Peyer's patch (tissue), 4 donors: ENCODE measurements around the gene PHLDA1.

Source experiments
- POLR2A ChIP-seq, 2 donors: fragments of 450-650 bp; IDR thresholded peaks; one replicate each; pipeline ENCODE4 v1.5.1; 2017; ENCODE audit warnings: antibody characterized with exemption in 2 of 2, mild to moderate bottlenecking in 2 of 2, moderate library complexity in 2 of 2
- TF ChIP-seq, protein P1 (sequence below), 6 experiments: fragments of 450-650 bp in 4 of 6; fragments of 200-600 bp in 2 of 6; sonication (generic) in 1 of 6; IDR thresholded peaks; one replicate each; pipeline ENCODE4 v1.5.1; 2017 to 2019; ENCODE audit warnings: antibody characterized with exemption in 6 of 6, mild to moderate bottlenecking in 3 of 6, moderate library complexity in 1 of 6

DNA sequence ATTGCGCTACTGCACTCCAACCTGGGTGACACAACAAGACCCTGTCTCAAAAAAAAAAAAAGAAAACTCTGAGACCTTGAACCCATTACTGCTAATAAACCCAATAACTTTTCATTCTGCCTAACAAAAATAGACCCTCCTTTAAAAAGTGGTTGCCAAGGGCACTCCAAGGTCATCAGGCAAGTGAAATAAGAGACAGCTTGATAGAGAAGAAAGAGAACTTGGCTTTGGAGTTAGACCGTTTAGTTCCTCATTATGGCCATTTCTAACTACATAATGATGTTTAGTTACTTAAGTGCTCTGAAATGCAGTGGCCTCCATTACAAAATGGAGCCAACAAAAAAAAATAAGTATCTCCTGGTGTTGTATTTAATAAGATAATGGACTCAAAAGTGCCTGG, 55.9 kb downstream of the PHLDA1 start:
- TF ChIP-seq, protein P1, sequence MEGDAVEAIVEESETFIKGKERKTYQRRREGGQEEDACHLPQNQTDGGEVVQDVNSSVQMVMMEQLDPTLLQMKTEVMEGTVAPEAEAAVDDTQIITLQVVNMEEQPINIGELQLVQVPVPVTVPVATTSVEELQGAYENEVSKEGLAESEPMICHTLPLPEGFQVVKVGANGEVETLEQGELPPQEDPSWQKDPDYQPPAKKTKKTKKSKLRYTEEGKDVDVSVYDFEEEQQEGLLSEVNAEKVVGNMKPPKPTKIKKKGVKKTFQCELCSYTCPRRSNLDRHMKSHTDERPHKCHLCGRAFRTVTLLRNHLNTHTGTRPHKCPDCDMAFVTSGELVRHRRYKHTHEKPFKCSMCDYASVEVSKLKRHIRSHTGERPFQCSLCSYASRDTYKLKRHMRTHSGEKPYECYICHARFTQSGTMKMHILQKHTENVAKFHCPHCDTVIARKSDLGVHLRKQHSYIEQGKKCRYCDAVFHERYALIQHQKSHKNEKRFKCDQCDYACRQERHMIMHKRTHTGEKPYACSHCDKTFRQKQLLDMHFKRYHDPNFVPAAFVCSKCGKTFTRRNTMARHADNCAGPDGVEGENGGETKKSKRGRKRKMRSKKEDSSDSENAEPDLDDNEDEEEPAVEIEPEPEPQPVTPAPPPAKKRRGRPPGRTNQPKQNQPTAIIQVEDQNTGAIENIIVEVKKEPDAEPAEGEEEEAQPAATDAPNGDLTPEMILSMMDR (IDR thresholded peaks at IDR 0.05): no peak
- TF ChIP-seq POLR2A (IDR thresholded peaks at IDR 0.05): no peak
